ENCODE measurements around the gene TVP23C.

TVP23C gene

DNA sequence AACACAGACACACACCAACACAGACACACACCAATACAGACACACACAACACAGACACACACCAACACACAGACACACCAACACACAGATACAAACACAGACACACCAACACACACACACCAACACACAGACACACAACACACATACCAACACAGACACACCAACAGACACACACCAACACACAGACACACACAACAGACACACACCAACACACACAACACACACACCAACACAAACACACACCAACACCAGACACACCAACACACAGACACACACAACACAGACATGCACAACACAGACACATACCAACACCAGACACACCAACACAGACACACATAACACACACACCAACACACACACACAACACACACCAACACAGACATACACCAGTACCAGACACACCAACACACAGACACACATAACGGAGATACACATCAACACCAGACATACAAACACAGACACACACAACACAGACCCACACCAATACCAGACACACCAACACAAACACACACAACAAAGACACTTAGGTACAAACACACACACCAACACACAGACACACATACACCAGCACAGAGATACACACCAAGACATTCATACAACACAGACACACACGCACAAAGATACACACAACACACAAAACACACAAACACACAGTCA lies 98.1 kb downstream of the TVP23C start:
- no peak for DNase-seq (ENCODE audit: extremely low read depth in 1 of 2, low read depth in 1 of 2)

DNA sequence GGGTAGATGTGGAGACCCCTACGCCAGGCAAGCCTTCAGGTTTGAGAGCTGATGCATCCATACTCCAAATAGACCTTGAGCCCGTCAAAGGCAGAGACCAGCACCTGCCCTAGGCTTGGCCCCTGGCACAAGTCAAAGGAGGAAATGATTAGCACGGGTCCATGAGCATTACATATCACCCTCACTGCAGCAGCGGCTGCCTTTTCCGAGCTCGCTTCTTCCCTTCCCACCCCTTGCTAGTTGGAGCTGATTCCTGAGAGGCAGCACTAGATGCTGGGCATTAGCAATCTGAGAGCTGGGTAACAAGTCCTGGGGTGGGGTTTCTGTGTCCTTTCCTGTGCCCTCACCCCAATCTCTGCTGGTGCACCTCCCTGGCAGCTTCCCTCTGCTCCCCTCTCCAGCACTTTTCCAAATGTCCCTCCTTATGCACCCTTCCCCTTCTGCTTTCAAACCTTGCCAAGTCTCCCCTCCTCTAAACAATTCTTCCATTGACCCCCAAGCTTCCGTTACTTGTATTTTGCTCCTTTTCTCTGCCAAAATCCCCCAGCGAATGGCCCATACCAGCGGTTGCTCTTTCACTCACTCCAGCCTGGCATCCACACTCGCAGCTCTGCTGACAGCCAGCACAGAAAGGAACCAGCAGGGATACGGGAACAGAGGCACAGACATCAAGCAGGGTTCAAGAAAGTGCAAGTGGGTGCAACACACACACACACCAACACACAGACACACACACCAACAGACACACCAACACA lies 98.9 kb downstream of the TVP23C start:
- no peak for DNase-seq (ENCODE audit: extremely low read depth in 1 of 2, low read depth in 1 of 2)

- no peak for DNase-seq (ENCODE audit: extremely low read depth in 1 of 2, low read depth in 1 of 2)
Observed at GRCh38 chr17:15462976-15463772, 100.1 kb downstream of the TVP23C start.

GRCh38 chr17:15457723-15458094 lies 105.6 kb downstream of the TVP23C start:
- no peak for DNase-seq (ENCODE audit: extremely low read depth in 1 of 2, low read depth in 1 of 2)

GRCh38 chr17:15456972-15457722 lies 106.1 kb downstream of the TVP23C start:
- no peak for DNase-seq (ENCODE audit: extremely low read depth in 1 of 2, low read depth in 1 of 2)

DNA sequence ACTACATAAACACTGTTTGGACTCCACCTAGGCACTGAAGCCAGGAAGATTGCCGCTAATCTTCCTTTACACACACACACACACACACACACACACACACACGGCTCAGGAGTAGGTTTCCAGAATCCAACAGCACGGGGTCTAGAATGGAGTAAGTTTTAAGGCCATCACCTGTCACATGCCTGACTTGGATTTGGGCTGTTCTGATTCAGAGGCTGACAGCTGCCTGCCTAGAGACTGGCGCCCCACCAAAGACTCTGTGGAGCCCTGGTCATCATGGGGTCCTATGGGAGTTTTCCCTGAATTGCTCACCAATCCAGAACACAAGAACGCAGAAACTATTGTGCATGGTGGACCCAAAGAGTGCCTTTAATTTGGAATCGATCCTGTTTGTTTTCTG lies 106.8 kb downstream of the TVP23C start:
- DNase-seq (ENCODE audit: extremely low read depth in 1 of 2, low read depth in 1 of 2): no peak

DNA sequence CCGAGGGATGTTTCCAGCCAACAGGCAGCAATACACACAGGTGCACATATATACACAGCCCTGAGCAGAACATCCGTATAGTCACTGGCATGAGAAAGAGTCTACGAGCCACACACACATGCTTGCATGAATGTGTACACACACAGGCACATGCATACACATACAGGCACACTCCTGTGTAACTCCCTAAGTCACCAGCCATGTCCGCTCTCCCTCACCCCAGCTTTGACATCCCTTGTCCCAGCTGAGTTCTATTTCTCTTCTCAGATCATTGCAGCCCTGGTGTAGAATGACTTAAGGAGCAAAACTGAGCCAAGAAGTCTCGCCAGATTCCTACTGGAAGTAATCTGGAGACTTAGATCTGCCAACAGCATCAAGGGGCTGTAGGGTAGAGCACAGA lies 108.9 kb downstream of the TVP23C start:
- DNase-seq (ENCODE audit: extremely low read depth in 1 of 2, low read depth in 1 of 2): no peak

DNA sequence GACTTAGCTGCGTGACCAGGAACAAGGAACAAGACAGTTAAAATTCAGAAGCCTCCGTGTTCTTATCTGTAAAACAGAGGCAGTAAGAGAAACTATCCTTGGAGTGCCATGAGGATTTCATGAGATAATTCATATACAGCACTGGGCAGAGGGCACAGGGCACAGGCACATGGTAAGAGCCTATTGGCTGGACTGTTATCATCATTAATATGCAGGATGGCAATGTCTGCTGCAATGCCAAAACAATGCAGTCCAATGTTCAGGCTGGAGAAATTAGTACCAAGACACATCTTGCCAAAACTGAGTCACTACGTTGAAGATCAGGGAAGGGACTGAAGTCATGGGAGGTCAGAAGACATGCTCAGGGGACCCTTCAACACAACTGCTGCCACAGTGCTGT lies 109.5 kb downstream of the TVP23C start:
- no peak for DNase-seq (ENCODE audit: extremely low read depth in 1 of 2, low read depth in 1 of 2)

GRCh38 chr17:15453246-15453645 lies 110.0 kb downstream of the TVP23C start:
- DNase-seq (ENCODE audit: extremely low read depth in 1 of 2, low read depth in 1 of 2): no peak

- DNase-seq (ENCODE audit: extremely low read depth in 1 of 2, low read depth in 1 of 2): no peak
Observed at GRCh38 chr17:15452746-15453145, 110.5 kb downstream of the TVP23C start.

All from stimulated activated CD8-positive, alpha-beta memory T cell treated with anti-CD3 and anti-CD28 coated beads, Interleukin-7, amount 100 ng/mL, for 48 hours (primary cell).